Vagina (tissue), 2 donors: ENCODE results near the gene EMCN. TPM values are rescaled to one million over a fixed set of nuclear protein-coding genes. Genes with fewer than 3 reads are reported as not detected.

Source experiments
- DNase-seq, 2 donors: peaks; one replicate each; pipeline ENCODE4 v3.0.0-alpha.2; 2017; ENCODE audit errors: extremely low spot score in 2 of 2
- H3K27ac ChIP-seq: fragments of 200-600 bp; sonication (generic); one replicate; pipeline ENCODE4 v1.5.1; 2019
- H3K27me3 ChIP-seq: fragments of 200-600 bp; sonication (generic); one replicate; pipeline ENCODE4 v1.5.1; 2019
- H3K36me3 ChIP-seq, 2 donors: fragments of 200-600 bp; sonication (generic); one replicate each; pipeline ENCODE4 v1.5.1; 2017 to 2019
- H3K4me1 ChIP-seq: fragments of 200-600 bp; sonication (generic); one replicate; pipeline ENCODE4 v1.5.1; 2019
- H3K4me3 ChIP-seq, 2 donors: fragments of 200-600 bp; sonication (generic); 1 replicate in 1 of 2; 2 replicates in 1 of 2; pipeline ENCODE4 v1.5.1; 2016 to 2019
- H3K9me3 ChIP-seq: fragments of 200-600 bp; sonication (generic); one replicate; pipeline ENCODE4 v1.5.1; 2019
- CTCF ChIP-seq, 3 experiments: fragments of 450-650 bp in 2 of 3; fragments of 200-600 bp in 1 of 3; sonication (generic) in 1 of 3; IDR thresholded peaks; one replicate each; pipeline ENCODE4 v1.5.1; 2017 to 2019; ENCODE audit warnings: antibody characterized with exemption in 3 of 3, mild to moderate bottlenecking in 2 of 3, moderate library complexity in 2 of 3
- POLR2A ChIP-seq, 2 donors: fragments of 450-650 bp; IDR thresholded peaks; one replicate each; pipeline ENCODE4 v1.6.1; 2017; ENCODE audit warnings: antibody characterized with exemption in 2 of 2, mild to moderate bottlenecking in 2 of 2, moderate library complexity in 2 of 2
- POLR2AphosphoS5 ChIP-seq, 2 donors: sonication (generic); formaldehyde crosslinking; IDR thresholded peaks; one replicate each; pipeline ENCODE4 v1.9.0; 2017; ENCODE audit warnings: antibody characterized with exemption in 2 of 2, mild to moderate bottlenecking in 2 of 2, low read depth in 1 of 2; ENCODE audit not compliant: insufficient read depth in 1 of 2
- intact Hi-C: fragments of 100-400 bp; cut with DNase I; formaldehyde crosslinking; loops from one replicate; pipeline ENCODE4 v1.15.1; 2023
- total RNA-seq: library from RNA; depleted of rRNA; stranded (reverse); fragments of >200 nt; gene quantifications from one replicate; pipeline ENCODE4 v1.2.3, GENCODE V29; 2016

EMCN gene
- total RNA-seq, 1 donor from 2014 or later = 20.1 TPM

- Histone ChIP-seq H3K36me3 (no peaks in the 10 kb centered on the region), H3K27ac (no peak overlapping the region), H3K4me1 (no peaks in the 10 kb centered on the region), H3K4me3 (no peak overlapping the region), H3K9me3 (no peaks in the 10 kb centered on the region), H3K27me3 (no peaks in the 10 kb centered on the region)
- no peak for TF ChIP-seq POLR2A (IDR thresholded peaks at IDR 0.05)
- no peak for DNase-seq
- intact Hi-C loops = no loop called here
Measured at GRCh38 chr4:100347241-100347640, 170.6 kb downstream of the EMCN start.

GRCh38 chr4:100345585-100345984 lies 172.2 kb downstream of the EMCN start:
- Histone ChIP-seq H3K4me1 (no peaks in the 10 kb centered on the region), H3K9me3 (no peaks in the 10 kb centered on the region), H3K36me3 (no peaks in the 10 kb centered on the region), H3K4me3 (no peak overlapping the region), H3K27ac (no peak overlapping the region), H3K27me3 (no peaks in the 10 kb centered on the region)
- intact Hi-C loops = no loop called here
- TF ChIP-seq CTCF (IDR thresholded peaks at IDR 0.05) (no peak), POLR2A (IDR thresholded peaks at IDR 0.05) (no peak), POLR2AphosphoS5 (IDR thresholded peaks at IDR 0.05; ENCODE audit: insufficient read depth in 1 of 2, low read depth in 1 of 2) (no peak)
- no peak for DNase-seq
